Left ventricle myocardium superior (tissue), 1 donor: ENCODE results near the gene CHI3L1. TPM values are rescaled to one million over a fixed set of nuclear protein-coding genes. Genes with fewer than 3 reads are reported as not detected.

Source experiments
- ATAC-seq: fragments of 200-7000 bp; cut with Tn5 transposase; one replicate; pipeline ENCODE4 v1.9.1; 2020; ENCODE audit warnings: mild to moderate bottlenecking, moderate library complexity
- DNase-seq: peaks from one replicate; pipeline ENCODE4 v3.0.0-alpha.2; 2020
- intact Hi-C: fragments of 100-400 bp; cut with micrococcal nuclease; formaldehyde crosslinking; loops from one replicate; pipeline ENCODE4 v1.11.0; 2022
- total RNA-seq: library from RNA; stranded (reverse); fragmentation: NEBNext Ultra II Directional; extraction: Animal tissue kit (Norgen Biotek cat#: 25700); gene quantifications from one replicate; pipeline ENCODE4 v1.2.1, GENCODE V29; 2021
- donor health status: DM: no; HTN: yes; CAD: no; lungs with severe emphysema.

CHI3L1 gene
- total RNA-seq, 1 donor from 2014 or later: 1.0 TPM

GRCh38 chr1:203173011-203173555 is 13.4 kb downstream of the CHI3L1 start:
- intact Hi-C loops: loop anchor here (5.0 kb wide), 1 partner anchor 56 kb away; no protein-coding TSS in a partner anchor
- ATAC-seq (no peak), DNase-seq (no peak)

DNA sequence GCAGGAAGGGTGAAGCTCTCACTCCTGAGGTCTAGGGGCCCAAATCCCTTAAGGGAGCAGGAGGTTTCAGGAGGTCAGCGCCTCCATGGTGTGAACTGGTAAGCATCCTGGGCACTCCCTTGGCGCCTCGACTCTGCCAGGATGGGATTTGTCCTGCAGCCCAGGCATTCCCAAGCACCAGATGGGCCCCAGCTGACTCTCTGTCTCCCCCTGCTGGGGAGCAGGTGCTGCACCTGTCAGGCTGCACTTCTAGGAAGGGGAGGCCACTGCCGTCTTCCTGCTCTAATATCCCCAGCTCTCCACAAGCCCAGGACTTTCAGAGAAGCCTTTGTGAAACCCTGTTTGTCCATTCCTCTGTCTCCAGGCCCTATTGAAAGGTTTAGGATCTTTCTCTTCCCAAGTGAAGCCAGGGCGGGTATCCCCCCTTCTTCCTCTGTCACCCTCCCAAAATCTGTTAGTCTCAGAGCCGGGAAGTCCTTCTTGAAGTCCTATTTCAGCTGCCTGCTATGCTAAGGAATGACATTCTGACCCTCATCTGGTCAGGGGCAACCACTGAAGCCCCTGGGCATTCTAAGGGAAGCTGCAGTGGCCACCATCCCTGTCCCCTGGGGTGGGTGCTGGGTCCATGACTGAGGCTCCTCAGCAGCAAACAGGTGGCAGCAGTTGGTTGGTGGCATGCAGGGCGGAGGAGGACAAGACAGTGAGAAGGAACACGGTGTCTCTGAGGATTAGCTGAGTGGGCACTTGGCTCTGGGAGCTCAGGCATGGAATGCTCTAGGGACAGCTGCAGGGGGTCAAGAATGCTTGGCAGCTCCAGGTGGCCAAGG is 14.1 kb downstream of the CHI3L1 start:
- ATAC-seq: peak; percentile 80
- peak; percentile 72 for DNase-seq
- intact Hi-C loops: loop anchor here (5.0 kb wide), 1 partner anchor 55 kb away; no protein-coding TSS in a partner anchor

DNA sequence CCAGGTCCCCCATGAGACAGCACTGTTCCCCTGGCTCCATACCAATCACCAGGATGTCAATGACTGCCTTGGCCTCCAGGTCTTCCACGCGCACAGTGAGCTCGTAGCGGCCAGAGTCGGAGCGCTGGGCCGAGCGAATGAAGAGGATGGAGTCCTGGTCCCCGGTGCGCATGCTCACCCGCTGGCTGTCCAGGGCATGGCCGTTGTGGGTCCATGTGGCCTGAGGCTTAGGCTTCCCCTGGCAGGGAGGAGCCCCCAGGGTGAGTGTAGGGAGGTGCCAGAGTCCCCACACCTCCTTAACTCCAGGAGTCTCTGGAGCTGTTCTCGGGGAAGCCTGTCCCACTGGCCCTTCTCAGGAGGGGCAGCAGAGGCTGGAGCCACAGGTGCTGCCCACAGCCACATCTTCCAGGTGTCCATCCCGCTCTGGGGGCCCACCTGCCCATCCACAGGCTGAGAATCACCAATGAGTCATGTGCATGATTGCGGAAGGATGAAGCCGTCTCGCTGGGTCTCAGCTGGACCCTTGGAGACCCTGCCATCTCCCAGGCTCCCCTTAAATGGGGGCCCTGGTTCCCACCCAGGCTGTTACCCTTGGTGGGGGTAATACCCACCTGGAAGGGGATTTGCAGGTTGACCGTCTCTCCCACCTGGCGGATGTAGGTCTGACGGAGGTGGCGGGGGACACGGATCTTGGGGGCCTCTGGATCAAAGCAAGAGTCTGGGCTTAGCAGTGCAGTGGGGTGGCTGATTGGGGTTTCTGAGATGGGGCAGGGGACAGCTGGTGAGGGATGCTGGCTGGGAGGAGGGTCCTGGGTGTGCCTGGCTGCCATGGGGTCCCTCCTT is 14.9 kb downstream of the CHI3L1 start:
- intact Hi-C loops: loop anchor here (5.0 kb wide), 1 partner anchor 54 kb away; no protein-coding TSS in a partner anchor
- ATAC-seq (no peak), DNase-seq (no peak)

- no peak for ATAC-seq
- DNase-seq: no peak
- intact Hi-C loops: loop anchor here (5.0 kb wide), 1 partner anchor 53 kb away; no protein-coding TSS in a partner anchor
These were observed 15.7 kb downstream of the CHI3L1 start for GRCh38 chr1:203170625-203171330.

GRCh38 chr1:203169770-203170520 is 16.6 kb downstream of the CHI3L1 start:
- DNase-seq: peak; percentile 23
- intact Hi-C loops: loop anchor here (5.0 kb wide), 1 partner anchor 53 kb away; no protein-coding TSS in a partner anchor
- ATAC-seq: no peak

DNA sequence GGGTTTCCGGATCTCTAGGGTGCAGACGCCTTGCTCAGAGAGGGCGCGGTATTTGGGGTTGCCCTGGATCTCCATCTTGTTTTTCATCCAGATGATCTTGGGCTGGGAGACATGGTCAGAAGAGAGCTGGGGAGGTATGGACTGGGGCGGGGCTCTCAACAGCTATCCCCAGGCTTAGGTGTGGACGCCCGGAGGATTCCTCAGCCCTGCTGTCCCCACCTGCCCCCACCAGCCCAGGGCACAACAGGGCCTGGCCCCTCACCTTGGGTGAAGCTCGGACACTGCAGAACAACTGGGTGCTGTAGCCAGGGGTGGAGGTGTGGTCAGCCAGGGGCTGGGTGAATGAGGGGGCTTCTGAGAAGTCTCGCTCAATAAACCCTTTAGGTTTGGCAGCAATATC is 17.5 kb downstream of the CHI3L1 start:
- no peak for ATAC-seq
- peak; percentile 8 for DNase-seq
- intact Hi-C loops: no loop called here

GRCh38 chr1:203168256-203168786 is 18.2 kb downstream of the CHI3L1 start:
- intact Hi-C loops: no loop called here
- DNase-seq: no peak
- no peak for ATAC-seq

DNA sequence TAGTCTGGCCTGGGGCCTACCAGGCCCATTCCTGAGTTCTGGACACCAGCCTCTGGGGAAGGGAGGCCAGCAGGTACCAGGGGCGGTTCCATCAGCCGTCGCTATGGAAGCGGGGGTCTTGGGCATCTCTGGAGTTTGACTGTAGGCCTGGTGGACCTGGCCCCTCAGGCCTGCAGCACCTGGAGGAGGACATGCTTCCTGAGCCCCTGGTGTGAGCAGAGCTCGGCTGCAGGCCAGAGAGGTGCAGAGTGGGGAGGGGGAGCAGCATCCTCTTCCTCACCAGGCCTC is 18.6 kb downstream of the CHI3L1 start:
- DNase-seq (no peak), ATAC-seq (no peak)
- intact Hi-C loops: no loop called here

DNA sequence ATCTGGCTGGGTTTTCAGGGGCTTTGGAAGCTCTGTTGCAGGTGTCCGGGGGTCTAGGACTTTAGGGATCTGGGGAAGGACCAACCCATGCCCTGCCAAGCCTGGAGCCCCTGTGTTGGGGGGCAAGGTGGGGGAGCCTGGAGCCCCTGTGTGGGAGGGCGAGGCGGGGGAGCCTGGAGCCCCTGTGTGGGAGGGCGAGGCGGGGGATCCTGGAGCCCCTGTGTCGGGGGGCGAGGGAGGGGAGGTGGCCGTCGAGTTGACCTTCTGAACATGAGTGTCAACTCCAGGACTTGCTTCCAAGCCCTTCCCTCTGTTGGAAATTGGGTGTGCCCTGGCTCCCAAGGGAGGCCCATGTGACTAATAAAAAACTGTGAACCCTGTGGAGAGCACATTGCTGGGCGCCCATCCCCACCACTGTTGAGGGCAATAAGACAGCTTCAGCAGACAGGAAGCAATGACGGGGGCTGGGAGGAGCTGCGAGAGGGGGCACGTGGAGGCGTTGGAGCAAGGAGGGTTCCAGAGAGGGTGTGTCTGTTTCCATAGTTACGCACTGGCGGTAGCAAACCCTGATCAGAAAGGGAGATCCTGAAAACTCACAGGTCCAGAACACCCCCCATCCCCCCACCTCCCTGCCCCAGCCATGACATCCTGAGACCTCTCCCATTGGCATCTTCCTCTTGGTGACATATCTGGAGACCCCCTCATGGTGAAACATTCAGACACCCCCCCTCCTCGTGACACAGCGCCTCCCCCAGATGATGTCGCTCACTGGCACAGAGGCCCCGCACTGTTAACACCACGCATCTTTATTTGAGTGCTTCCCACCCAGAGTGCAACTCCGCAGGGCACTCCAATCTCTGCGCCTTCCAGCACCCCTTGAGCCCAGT is 19.2 kb downstream of the CHI3L1 start:
- DNase-seq (peak; percentile 23), ATAC-seq (no peak)
- intact Hi-C loops: no loop called here

GRCh38 chr1:203166192-203166940 is 20.1 kb downstream of the CHI3L1 start:
- intact Hi-C loops: no loop called here
- ATAC-seq: no peak
- peak; percentile 13 for DNase-seq

- intact Hi-C loops: no loop called here
- DNase-seq: peak; percentile 16
- ATAC-seq: no peak
These were observed 20.7 kb downstream of the CHI3L1 start for GRCh38 chr1:203165800-203166161.

- intact Hi-C loops: no loop called here
- ATAC-seq (no peak), DNase-seq (peak; percentile 23)
These were observed 21.3 kb downstream of the CHI3L1 start for GRCh38 chr1:203165101-203165799.

- DNase-seq (peak; percentile 13), ATAC-seq (no peak)
- intact Hi-C loops: no loop called here
These were observed 22.4 kb downstream of the CHI3L1 start for GRCh38 chr1:203163891-203164635.

DNA sequence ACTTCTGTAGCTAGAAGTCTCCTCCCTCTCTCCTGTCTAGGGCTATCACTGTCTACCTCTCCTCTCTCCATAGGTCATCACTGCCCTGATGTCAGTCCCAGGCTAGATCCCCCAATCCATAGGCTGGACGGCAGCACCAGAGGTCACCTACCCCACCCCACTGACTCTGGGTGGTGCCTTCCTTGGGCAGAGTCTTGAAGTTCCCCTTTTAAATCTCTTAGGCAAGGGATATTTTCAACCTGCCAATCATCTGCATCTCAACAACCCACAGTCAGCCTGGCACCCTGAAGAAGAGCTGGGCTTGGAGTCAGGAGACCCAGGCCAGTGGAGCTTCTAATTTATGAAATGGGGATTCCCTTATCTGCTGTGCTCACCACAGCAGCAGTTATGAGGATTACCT is 24.1 kb downstream of the CHI3L1 start:
- intact Hi-C loops: no loop called here
- no peak for ATAC-seq
- DNase-seq: peak; percentile 3

- DNase-seq (no peak), ATAC-seq (no peak)
- intact Hi-C loops: no loop called here
These were observed 24.8 kb downstream of the CHI3L1 start for GRCh38 chr1:203161703-203162102.

DNA sequence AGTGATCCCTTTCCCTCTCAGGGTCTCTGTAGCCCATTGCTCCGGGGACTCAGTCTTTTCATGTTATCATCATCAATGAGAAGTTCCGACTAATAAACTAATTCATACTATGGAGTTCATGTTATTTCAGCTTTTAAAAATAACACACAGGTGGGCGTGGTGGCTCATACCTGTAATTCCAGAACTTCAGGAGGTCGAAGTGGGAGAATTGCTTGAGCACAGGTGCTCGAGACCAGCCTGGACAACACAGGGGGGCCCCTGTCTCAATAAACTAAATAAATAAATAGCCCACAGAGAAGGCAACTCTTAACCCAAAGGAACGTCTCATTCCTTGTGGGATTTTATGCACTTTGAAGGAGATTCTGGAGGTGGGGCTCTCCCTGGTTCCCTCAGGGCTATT is 25.3 kb downstream of the CHI3L1 start:
- intact Hi-C loops: no loop called here
- DNase-seq: no peak
- no peak for ATAC-seq
